HG02852 (cell line): ENCODE data around the gene COL9A3.

Experiments used
- ATAC-seq: cut with Tn5 transposase; IDR thresholded peaks from one replicate; pipeline ENCODE4 v1.9.1; 2021; ENCODE audit warnings: mild to moderate bottlenecking, moderate library complexity; ENCODE audit not compliant: unreplicated experiment

Gene COL9A3

DNA sequence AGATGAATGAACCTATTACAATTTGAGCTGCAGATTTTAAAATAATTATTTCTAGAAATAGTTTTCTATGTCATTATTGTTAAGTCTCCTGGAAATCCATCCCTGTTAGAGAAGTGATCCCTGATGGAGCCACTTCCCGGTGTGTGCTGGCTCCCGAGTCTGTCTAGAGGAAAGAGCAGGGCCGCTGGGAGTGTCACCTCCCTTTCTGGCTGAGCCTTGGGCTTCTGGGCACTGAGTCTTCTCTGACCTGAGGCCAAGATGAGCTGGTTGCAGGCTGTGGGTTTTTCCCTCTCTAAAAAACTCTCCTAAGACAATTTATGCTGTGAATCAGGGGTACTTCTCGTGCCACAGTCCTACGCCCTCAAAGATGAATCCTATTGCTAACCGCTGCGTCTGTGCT is 73.6 kb downstream of the COL9A3 start:
- no peak for ATAC-seq
